ENCODE measurements around the gene TAS2R41. TPM values are rescaled to one million over a fixed set of nuclear protein-coding genes. Genes with fewer than 3 reads are reported as not detected.

TAS2R41 gene
- total and polyA plus RNA-seq, 2 of the 13 experiments (the other 11 are each of a cell fraction or from before 2014, with no cell fraction given) = not detected

DNA sequence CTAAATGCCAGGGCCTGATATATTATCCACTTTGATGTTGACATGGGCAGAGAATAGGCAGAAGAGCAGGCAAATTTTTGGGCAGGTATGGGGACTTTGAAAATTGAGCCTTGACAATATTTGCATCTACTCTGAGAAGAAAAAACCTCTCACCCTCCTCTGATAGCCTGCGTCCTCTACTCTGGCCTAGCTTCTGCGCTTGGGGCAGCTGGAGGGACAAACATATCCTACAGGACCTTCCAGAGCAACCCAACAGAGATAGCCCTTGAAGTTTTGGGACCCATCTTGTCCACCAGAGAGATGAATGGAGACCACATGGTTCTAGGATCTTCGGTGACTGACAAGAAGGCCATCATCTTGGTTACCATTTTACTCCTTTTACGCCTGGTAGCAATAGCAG is 34.5 kb upstream of the TAS2R41 start, which contains the start of gene TAS2R60:
TAS2R60 (plus strand) TSS at position 301 of the 400 bp plus-strand sequence; CDS start at position 301, 0 bp downstream.
- ChIA-PET CTCF (ENCODE audit: low intra/inter-chr PET ratio, low total read pairs) (no interaction called here), POLR2A (no interaction called here)
- Histone ChIP-seq H4K20me1 (ENCODE audit: insufficient read depth, low read length) (no peaks in the 10 kb centered on the region), H3K9ac (ENCODE audit: insufficient read depth, low read depth, low read length) (no peak within 1 kb of the TSS), H3K27ac (ENCODE audit: extremely low read length, insufficient read depth, low read length) (peak within 1 kb of the TSS; percentile 17), H3K79me2 (ENCODE audit: insufficient read depth, low read length) (no peaks in the 10 kb centered on the region), H3K9me3 (ENCODE audit: low read length) (no peaks in the 10 kb centered on the region), H3K4me2 (ENCODE audit: low read depth, low read length) (peak within 1 kb of the TSS; percentile 59), H2AFZ (ENCODE audit: low read length) (no peak within 1 kb of the TSS), H3K27me3 (ENCODE audit: control insufficient read depth in 1 of 2, insufficient read depth in 2 of 2, low read length in 2 of 2) (peaks cover 0 to 3% of the 10 kb centered on the region in 2 experiments; a peak in 1 of 5 replicates), H3K4me3 (replicated peaks in 1 of 3; ENCODE audit: insufficient read depth in 1 of 3, low read depth in 2 of 3, low read length in 3 of 3) (no peak within 1 kb of the TSS), H3K36me3 (replicated peaks in 1 of 2; ENCODE audit: control insufficient read depth in 1 of 2, insufficient read depth in 2 of 2, low read length in 2 of 2) (no peaks in the 10 kb centered on the region), H3K4me1 (ENCODE audit: insufficient read depth, low read length) (peaks cover 24% of the 10 kb centered on the region)
- no peak for FAIRE-seq
- intact Hi-C loops (cut with micrococcal nuclease; ENCODE audit: unreplicated experiment) = no loop called here
- DNase-seq (ENCODE audit: low spot score) = no peak
- no peak for TF ChIP-seq ZNF33B (CRISPR knock-in tag; IDR thresholded peaks at IDR 0.05)
- no peak for TF ChIP-seq ZNF781 (CRISPR knock-in tag; IDR thresholded peaks at IDR 0.05; ENCODE audit: borderline replicate concordance, not compliant biosample characterization)
- no peak for TF ChIP-seq GTF3A (CRISPR knock-in tag; conservative IDR thresholded peaks at IDR 0.05)
- TF ChIP-seq ZNF766 (CRISPR knock-in tag; IDR thresholded peaks at IDR 0.05; ENCODE audit: borderline replicate concordance) = no peak
- TF ChIP-seq, protein P1, sequence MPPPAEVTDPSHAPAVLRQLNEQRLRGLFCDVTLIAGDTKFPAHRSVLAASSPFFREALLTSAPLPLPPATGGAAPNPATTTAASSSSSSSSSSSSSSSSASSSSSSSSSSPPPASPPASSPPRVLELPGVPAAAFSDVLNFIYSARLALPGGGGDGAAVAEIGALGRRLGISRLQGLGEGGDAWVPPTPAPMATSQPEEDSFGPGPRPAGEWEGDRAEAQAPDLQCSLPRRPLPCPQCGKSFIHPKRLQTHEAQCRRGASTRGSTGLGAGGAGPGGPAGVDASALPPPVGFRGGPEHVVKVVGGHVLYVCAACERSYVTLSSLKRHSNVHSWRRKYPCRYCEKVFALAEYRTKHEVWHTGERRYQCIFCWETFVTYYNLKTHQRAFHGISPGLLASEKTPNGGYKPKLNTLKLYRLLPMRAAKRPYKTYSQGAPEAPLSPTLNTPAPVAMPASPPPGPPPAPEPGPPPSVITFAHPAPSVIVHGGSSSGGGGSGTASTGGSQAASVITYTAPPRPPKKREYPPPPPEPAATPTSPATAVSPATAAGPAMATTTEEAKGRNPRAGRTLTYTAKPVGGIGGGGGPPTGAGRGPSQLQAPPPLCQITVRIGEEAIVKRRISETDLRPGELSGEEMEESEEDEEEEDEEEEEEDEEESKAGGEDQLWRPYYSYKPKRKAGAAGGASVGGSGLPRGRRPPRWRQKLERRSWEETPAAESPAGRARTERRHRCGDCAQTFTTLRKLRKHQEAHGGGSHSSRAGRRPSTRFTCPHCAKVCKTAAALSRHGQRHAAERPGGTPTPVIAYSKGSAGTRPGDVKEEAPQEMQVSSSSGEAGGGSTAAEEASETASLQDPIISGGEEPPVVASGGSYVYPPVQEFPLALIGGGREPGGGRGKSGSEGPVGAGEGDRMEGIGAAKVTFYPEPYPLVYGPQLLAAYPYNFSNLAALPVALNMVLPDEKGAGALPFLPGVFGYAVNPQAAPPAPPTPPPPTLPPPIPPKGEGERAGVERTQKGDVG (CRISPR knock-in tag; IDR thresholded peaks at IDR 0.05; ENCODE audit: borderline replicate concordance) = no peak
- TF ChIP-seq, protein P2, sequence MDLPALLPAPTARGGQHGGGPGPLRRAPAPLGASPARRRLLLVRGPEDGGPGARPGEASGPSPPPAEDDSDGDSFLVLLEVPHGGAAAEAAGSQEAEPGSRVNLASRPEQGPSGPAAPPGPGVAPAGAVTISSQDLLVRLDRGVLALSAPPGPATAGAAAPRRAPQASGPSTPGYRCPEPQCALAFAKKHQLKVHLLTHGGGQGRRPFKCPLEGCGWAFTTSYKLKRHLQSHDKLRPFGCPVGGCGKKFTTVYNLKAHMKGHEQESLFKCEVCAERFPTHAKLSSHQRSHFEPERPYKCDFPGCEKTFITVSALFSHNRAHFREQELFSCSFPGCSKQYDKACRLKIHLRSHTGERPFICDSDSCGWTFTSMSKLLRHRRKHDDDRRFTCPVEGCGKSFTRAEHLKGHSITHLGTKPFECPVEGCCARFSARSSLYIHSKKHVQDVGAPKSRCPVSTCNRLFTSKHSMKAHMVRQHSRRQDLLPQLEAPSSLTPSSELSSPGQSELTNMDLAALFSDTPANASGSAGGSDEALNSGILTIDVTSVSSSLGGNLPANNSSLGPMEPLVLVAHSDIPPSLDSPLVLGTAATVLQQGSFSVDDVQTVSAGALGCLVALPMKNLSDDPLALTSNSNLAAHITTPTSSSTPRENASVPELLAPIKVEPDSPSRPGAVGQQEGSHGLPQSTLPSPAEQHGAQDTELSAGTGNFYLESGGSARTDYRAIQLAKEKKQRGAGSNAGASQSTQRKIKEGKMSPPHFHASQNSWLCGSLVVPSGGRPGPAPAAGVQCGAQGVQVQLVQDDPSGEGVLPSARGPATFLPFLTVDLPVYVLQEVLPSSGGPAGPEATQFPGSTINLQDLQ (CRISPR knock-in tag; IDR thresholded peaks at IDR 0.05) = no peak
- 50% methylated on average over 2 of the region's 4 CpGs for WGBS (ENCODE audit: low lambda C conversion rate)
- in situ Hi-C loops (cut with HindIII; ENCODE audit: extremely low pct_ligation_motif_present, low pct_unique_long_range_greater_than_20kb) = no loop called here
- BruUV-seq (replicated peaks) = no TSS peak
- no peak for ATAC-seq
